ENCODE measurements around the gene NPTX1. TPM values are rescaled to one million over a fixed set of nuclear protein-coding genes. Genes with fewer than 3 reads are reported as not detected.

The NPTX1 gene
- total and polyA plus RNA-seq, 2 experiments from 2014 or later = 3.4 to 20.5 TPM

DNA sequence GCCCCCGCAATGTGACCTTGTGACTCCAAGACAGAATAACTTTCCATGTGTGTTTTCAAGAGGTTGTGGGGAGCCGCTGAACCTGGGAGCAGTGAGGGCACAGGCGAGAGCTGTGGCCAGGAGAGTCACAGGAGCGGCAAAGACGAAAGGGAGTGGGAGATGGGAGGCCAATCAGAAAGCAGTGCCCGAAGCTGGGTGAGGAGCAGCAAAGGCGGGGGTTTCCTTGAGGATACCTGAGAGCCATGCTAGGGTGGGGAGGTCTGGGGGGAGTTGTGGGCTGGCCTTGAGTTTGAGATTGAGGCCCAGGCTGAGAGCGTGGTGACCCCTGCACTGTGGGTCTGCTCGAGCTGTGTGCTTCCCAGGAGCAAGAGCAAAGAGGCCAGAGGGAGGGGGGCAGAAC lies 23.2 kb upstream of the NPTX1 start:
- Histone ChIP-seq H3K79me2 (replicated peaks; ENCODE audit: insufficient read depth) (no peaks in the 10 kb centered on the region), H3K9me2 (ENCODE audit: insufficient read depth) (no peaks in the 10 kb centered on the region), H3K36me3 (ENCODE audit: insufficient read depth) (no peaks in the 10 kb centered on the region), H3K4me1 (ENCODE audit: insufficient read depth) (no peaks in the 10 kb centered on the region), H3F3A (replicated peaks; ENCODE audit: low read depth) (no peaks in the 10 kb centered on the region), H3K4me2 (no peak overlapping the region), H2AFZ (peak overlapping the region; percentile 66; the same call in 1 of the 2 replicates), H4K20me1 (replicated peaks; ENCODE audit: insufficient read depth) (no peaks in the 10 kb centered on the region), H3K4me3 (no peak overlapping the region), H3K27me3 (ENCODE audit: insufficient read depth) (no peaks in the 10 kb centered on the region), H3K27ac (ENCODE audit: low read depth) (no peak overlapping the region)
- TF ChIP-seq ZNF114 (CRISPR knock-in tag; IDR thresholded peaks at IDR 0.05) (no peak), STAT1 (IDR thresholded peaks at IDR 0.05; ENCODE audit: unreplicated experiment) (no peak), POLR2AphosphoS5 (IDR thresholded peaks at IDR 0.05; ENCODE audit: low read depth) (no peak), EZH2phosphoT487 (IDR thresholded peaks at IDR 0.05; ENCODE audit: unreplicated experiment) (no peak), EZH2 (IDR thresholded peaks at IDR 0.05; ENCODE audit: low read depth, unreplicated experiment) (no peak), CREB1 (CRISPR knock-in tag; IDR thresholded peaks at IDR 0.05; ENCODE audit: low read depth) (no peak), JUNB (IDR thresholded peaks at IDR 0.05; ENCODE audit: unreplicated experiment) (no peak)
- TF ChIP-seq, protein P1, sequence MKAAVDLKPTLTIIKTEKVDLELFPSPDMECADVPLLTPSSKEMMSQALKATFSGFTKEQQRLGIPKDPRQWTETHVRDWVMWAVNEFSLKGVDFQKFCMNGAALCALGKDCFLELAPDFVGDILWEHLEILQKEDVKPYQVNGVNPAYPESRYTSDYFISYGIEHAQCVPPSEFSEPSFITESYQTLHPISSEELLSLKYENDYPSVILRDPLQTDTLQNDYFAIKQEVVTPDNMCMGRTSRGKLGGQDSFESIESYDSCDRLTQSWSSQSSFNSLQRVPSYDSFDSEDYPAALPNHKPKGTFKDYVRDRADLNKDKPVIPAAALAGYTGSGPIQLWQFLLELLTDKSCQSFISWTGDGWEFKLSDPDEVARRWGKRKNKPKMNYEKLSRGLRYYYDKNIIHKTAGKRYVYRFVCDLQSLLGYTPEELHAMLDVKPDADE (IDR thresholded peaks at IDR 0.05) = no peak
- TF ChIP-seq, protein P2, sequence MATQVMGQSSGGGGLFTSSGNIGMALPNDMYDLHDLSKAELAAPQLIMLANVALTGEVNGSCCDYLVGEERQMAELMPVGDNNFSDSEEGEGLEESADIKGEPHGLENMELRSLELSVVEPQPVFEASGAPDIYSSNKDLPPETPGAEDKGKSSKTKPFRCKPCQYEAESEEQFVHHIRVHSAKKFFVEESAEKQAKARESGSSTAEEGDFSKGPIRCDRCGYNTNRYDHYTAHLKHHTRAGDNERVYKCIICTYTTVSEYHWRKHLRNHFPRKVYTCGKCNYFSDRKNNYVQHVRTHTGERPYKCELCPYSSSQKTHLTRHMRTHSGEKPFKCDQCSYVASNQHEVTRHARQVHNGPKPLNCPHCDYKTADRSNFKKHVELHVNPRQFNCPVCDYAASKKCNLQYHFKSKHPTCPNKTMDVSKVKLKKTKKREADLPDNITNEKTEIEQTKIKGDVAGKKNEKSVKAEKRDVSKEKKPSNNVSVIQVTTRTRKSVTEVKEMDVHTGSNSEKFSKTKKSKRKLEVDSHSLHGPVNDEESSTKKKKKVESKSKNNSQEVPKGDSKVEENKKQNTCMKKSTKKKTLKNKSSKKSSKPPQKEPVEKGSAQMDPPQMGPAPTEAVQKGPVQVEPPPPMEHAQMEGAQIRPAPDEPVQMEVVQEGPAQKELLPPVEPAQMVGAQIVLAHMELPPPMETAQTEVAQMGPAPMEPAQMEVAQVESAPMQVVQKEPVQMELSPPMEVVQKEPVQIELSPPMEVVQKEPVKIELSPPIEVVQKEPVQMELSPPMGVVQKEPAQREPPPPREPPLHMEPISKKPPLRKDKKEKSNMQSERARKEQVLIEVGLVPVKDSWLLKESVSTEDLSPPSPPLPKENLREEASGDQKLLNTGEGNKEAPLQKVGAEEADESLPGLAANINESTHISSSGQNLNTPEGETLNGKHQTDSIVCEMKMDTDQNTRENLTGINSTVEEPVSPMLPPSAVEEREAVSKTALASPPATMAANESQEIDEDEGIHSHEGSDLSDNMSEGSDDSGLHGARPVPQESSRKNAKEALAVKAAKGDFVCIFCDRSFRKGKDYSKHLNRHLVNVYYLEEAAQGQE (IDR thresholded peaks at IDR 0.05; ENCODE audit: unreplicated experiment) = no peak
- TF ChIP-seq, protein P3, sequence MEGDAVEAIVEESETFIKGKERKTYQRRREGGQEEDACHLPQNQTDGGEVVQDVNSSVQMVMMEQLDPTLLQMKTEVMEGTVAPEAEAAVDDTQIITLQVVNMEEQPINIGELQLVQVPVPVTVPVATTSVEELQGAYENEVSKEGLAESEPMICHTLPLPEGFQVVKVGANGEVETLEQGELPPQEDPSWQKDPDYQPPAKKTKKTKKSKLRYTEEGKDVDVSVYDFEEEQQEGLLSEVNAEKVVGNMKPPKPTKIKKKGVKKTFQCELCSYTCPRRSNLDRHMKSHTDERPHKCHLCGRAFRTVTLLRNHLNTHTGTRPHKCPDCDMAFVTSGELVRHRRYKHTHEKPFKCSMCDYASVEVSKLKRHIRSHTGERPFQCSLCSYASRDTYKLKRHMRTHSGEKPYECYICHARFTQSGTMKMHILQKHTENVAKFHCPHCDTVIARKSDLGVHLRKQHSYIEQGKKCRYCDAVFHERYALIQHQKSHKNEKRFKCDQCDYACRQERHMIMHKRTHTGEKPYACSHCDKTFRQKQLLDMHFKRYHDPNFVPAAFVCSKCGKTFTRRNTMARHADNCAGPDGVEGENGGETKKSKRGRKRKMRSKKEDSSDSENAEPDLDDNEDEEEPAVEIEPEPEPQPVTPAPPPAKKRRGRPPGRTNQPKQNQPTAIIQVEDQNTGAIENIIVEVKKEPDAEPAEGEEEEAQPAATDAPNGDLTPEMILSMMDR (conservative IDR thresholded peaks at IDR 0.05; ENCODE audit: low read depth in 2 of 2) = no peak
- TF ChIP-seq, protein P4, sequence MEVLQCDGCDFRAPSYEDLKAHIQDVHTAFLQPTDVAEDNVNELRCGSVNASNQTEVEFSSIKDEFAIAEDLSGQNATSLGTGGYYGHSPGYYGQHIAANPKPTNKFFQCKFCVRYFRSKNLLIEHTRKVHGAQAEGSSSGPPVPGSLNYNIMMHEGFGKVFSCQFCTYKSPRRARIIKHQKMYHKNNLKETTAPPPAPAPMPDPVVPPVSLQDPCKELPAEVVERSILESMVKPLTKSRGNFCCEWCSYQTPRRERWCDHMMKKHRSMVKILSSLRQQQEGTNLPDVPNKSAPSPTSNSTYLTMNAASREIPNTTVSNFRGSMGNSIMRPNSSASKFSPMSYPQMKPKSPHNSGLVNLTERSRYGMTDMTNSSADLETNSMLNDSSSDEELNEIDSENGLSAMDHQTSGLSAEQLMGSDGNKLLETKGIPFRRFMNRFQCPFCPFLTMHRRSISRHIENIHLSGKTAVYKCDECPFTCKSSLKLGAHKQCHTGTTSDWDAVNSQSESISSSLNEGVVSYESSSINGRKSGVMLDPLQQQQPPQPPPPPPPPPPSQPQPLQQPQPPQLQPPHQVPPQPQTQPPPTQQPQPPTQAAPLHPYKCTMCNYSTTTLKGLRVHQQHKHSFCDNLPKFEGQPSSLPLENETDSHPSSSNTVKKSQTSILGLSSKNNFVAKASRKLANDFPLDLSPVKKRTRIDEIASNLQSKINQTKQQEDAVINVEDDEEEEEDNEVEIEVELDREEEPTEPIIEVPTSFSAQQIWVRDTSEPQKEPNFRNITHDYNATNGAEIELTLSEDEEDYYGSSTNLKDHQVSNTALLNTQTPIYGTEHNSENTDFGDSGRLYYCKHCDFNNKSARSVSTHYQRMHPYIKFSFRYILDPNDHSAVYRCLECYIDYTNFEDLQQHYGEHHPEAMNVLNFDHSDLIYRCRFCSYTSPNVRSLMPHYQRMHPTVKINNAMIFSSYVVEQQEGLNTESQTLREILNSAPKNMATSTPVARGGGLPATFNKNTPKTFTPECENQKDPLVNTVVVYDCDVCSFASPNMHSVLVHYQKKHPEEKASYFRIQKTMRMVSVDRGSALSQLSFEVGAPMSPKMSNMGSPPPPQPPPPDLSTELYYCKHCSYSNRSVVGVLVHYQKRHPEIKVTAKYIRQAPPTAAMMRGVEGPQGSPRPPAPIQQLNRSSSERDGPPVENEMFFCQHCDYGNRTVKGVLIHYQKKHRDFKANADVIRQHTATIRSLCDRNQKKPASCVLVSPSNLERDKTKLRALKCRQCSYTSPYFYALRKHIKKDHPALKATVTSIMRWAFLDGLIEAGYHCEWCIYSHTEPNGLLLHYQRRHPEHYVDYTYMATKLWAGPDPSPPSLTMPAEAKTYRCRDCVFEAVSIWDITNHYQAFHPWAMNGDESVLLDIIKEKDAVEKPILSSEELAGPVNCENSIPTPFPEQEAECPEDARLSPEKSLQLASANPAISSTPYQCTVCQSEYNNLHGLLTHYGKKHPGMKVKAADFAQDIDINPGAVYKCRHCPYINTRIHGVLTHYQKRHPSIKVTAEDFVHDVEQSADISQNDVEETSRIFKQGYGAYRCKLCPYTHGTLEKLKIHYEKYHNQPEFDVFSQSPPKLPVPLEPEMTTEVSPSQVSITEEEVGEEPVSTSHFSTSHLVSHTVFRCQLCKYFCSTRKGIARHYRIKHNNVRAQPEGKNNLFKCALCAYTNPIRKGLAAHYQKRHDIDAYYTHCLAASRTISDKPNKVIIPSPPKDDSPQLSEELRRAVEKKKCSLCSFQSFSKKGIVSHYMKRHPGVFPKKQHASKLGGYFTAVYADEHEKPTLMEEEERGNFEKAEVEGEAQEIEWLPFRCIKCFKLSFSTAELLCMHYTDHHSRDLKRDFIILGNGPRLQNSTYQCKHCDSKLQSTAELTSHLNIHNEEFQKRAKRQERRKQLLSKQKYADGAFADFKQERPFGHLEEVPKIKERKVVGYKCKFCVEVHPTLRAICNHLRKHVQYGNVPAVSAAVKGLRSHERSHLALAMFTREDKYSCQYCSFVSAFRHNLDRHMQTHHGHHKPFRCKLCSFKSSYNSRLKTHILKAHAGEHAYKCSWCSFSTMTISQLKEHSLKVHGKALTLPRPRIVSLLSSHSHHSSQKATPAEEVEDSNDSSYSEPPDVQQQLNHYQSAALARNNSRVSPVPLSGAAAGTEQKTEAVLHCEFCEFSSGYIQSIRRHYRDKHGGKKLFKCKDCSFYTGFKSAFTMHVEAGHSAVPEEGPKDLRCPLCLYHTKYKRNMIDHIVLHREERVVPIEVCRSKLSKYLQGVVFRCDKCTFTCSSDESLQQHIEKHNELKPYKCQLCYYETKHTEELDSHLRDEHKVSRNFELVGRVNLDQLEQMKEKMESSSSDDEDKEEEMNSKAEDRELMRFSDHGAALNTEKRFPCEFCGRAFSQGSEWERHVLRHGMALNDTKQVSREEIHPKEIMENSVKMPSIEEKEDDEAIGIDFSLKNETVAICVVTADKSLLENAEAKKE (CRISPR knock-in tag; IDR thresholded peaks at IDR 0.05) = no peak
- Mint-ChIP-seq H3K4me3 (no peak overlapping the region), H3K36me3 (ENCODE audit: low read depth) (peaks cover 3% of the 10 kb centered on the region; the same call in 1 of the 3 replicates), H3K27ac (no peak overlapping the region), H3K4me1 (peaks cover 5% of the 10 kb centered on the region), H3K27me3 (ENCODE audit: insufficient read depth, low read depth, poor library complexity) (peaks cover 19% of the 10 kb centered on the region), H3K9me3 (no peaks in the 10 kb centered on the region)
- ATAC-seq = peak; percentile 51
- DNase-seq (ENCODE audit: low spot score) = no peak
